Posterior cingulate gyrus (tissue), 11 donors: ENCODE data around the gene ZNF410.
"Not testable (repeated sequence)": the region's sequence is repeated elsewhere in the genome, so short reads cannot be mapped to it uniquely, and the experiment has no call there.

ENCODE experiments used
- DNase-seq, 10 donors: peaks; one replicate each; pipeline versions ENCODE4 v3.0.0 to v3.0.0-alpha.2; 2020 to 2021; ENCODE audit warnings: mixed read lengths in 3 of 10
- intact Hi-C: fragments of 100-400 bp; cut with DNase I; formaldehyde crosslinking; loops from one replicate; pipeline ENCODE4 v1.15.1; 2023

The ZNF410 gene

DNA sequence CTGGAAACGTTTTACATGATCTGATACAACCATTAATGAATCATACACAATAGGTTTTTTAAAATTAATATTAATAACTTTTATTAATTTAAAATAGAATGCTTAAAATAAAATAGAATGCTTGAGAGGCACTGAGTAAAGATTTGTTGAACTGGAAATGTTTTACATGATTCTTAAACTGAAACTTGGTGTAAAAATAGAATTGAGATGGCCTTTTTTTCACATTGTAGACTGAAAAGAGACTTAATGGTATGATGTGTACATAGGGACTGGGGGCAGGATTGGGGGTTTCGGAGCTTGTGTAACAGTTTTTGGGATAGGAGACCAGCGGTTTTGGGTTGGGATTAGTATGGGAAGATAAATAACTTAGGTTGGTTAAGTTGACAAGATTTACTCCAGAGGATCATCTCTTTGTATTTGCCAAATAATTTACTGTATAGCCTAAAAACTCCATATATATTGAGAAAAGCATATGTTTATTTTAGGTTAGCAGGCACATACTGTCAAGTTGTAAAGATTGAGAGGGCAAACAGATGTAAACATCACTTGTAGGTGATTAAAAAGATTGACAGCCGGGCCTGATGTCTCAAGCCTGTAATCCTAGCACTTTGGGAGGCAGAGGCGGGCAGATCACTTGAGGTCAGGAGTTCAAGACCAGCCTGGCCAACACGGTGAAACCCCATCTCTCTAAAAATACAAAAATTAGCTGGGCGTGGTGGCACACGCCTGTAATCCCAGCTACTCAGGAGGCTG, 2.0 kb upstream of the ZNF410 start:
- DNase-seq: no peak
- intact Hi-C loops: no loop called here

DNA sequence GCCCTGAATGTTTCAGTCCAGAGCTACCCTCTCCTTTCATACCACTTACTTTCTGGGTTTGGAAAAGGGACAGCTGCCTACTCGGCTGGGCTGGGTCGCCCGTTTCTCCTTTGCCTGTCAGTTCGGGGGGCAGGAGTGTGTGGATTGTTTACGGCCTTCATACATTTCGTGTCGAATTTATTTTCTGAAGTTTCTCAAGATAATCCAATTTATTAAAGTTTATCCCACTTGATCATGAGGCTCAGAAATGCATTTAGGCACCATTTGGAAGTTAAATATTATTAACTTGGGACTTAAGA, 608 bp downstream of the ZNF410 start:
- intact Hi-C loops: no loop called here
- DNase-seq: no peak

DNA sequence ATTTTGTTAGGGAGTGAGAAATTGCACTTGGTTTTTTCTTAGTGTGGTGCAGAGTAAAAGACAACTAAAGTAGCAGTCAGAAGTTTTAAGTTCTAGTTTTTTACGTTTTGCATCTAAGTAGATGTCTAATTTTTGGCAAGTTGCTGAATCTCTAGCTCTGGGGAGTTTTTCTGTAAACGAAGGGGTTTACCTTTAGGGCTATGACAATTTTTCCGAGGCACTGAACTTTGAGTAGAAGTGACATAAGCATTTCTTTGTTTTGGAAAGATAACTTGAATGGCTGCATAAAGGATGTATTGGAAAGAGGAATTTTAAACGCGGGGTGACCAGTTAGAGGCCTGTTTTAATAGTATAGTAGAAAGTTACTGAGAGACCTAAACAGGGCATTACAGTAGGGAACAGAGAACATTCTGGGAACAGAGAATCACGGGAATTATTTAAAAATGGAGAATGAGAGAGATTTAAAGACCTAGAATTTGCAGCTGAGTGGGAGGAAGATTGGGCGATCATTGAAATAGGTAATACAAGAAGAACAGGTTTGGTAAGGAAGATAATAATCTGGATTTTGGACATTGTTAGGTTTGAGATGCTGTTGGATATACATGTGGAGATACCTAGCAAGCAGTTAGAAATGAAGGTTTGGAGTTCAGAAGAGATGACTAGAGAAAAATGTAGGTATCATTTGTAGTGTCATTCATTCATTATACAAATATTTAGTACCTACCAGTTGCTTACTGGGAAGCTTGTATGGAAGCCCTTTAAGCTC, 1.2 kb downstream of the ZNF410 start:
- intact Hi-C loops: no loop called here
- no peak for DNase-seq

GRCh38 chr14:73888460-73888725, 1.7 kb downstream of the ZNF410 start:
- intact Hi-C loops: no loop called here
- DNase-seq: no peak

DNA sequence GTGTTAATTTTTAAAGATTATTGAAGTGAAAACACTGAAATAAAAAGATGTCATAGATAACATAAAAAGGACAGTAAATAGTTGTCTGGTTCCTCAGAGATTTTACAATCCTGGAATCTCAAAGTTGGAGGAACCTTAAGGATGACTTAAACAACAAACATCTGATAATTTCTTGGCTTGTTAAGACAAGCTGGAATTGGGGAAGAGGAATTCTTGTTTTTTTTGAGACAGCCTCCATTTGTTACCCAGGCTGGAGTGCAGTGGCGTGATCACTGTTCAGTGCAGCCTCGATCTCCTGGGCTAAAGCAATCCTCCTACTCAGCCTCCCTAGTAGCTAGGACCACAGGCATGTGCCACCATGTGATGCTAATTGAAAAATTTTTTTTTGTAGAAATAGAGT, 2.3 kb downstream of the ZNF410 start:
- intact Hi-C loops: no loop called here

GRCh38 chr14:73889376-73889775, 2.7 kb downstream of the ZNF410 start:
- intact Hi-C loops: no loop called here
- no peak for DNase-seq

More for the DNA sequence above, 2.3 kb downstream of the ZNF410 start:
- DNase-seq: no peak

GRCh38 chr14:73894180-73894687, 7.6 kb downstream of the ZNF410 start:
- intact Hi-C loops, DNase-seq: not testable (repeated sequence)

GRCh38 chr14:73895939-73896338, 9.3 kb downstream of the ZNF410 start:
- intact Hi-C loops: no loop called here
- DNase-seq: no peak

DNA sequence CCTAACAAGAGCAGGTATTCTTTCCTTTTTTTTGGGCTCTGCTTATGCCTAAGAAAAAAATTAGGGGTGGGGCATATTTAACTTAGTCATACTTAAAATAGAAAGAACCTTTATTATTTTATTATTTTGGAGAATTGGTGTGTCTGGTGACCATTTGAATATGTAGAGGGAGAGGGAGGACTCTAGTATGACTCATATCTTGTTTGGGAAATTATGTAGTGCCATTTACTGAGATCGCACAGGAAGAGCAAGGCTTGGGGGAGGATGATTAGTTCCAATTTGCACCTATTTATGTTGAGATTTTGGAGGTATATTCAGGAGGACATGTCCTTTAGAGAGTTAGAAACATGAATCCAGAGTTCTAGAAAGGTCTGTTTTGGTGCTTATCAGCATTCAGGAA, 9.9 kb downstream of the ZNF410 start:
- intact Hi-C loops: no loop called here

DNA sequence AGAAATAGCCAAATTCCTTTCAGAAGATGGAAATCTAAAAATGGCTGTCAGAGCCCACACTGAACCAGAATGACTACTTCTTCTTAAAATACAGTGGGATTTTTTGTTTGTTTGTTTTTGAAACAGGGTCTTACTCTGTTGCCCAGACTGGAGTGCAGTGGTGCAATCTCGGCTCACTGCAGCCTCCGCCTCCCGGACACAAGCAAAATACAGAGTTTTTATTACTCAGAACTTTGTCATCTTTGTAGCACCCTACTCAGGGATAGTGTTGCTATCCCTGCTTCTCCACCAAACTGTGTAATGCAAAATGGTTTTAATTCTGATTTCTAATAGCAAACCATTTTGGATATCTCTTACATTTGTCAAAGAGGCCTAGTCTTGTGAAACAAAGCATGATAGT, 16.4 kb downstream of the ZNF410 start:
- intact Hi-C loops: no loop called here
- DNase-seq: no peak

More for the DNA sequence above, 9.9 kb downstream of the ZNF410 start:
- DNase-seq: no peak

- DNase-seq: no peak
- intact Hi-C loops: no loop called here
Measured at GRCh38 chr14:73909681-73910080, 23.0 kb downstream of the ZNF410 start.

GRCh38 chr14:73913256-73913655, 26.6 kb downstream of the ZNF410 start:
- intact Hi-C loops: no loop called here
- no peak for DNase-seq

GRCh38 chr14:73916324-73916723, 29.7 kb downstream of the ZNF410 start:
- DNase-seq: no peak
- intact Hi-C loops: no loop called here

DNA sequence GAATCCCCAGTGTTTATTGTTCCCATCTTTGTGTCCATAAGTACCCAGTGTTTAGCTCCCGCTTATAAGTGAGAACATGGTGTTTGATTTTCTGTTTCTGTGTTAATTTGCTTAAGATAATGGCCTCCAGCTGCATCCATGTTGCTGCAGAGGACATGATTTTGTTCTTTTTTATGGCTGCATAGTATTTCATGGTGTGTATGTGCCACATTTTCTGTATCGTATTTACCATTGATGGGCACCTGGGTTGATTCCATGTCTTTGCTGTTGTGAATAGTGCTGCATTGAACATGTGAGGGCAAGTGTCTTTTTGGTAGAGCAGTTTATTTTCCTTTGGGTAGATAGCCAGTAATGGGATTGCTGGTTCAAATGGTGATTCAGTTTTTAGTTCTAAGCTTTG, 32.8 kb downstream of the ZNF410 start:
- intact Hi-C loops: not testable (repeated sequence)

GRCh38 chr14:73924337-73924736, 37.7 kb downstream of the ZNF410 start:
- no peak for DNase-seq
- intact Hi-C loops: no loop called here

More for the DNA sequence above, 32.8 kb downstream of the ZNF410 start:
- DNase-seq: not testable (repeated sequence)

DNA sequence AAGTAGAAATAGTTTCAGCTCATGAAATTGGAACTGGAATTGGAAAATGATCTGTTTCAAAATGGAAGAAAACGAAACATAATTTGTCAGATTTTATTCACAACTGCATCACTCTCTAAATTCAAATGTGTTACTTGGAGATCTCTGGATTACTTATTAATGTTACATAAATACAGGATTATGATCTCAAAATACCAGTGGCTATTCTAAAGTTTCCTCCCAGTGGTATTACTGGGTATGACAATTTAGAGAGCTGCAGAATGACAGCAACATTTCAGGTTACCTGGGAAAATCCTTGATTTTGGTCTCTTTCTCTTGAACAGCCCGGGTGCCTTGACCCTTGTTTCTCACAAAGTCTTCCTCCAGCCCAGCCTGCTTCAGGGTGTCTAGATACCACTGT, 49.0 kb downstream of the ZNF410 start:
- DNase-seq: no peak

GRCh38 chr14:73936548-73936947, 49.9 kb downstream of the ZNF410 start:
- intact Hi-C loops: no loop called here
- DNase-seq: no peak

More for the DNA sequence above, 49.0 kb downstream of the ZNF410 start:
- intact Hi-C loops: no loop called here

GRCh38 chr14:73937012-73937411, 50.4 kb downstream of the ZNF410 start:
- intact Hi-C loops: no loop called here
- no peak for DNase-seq

DNA sequence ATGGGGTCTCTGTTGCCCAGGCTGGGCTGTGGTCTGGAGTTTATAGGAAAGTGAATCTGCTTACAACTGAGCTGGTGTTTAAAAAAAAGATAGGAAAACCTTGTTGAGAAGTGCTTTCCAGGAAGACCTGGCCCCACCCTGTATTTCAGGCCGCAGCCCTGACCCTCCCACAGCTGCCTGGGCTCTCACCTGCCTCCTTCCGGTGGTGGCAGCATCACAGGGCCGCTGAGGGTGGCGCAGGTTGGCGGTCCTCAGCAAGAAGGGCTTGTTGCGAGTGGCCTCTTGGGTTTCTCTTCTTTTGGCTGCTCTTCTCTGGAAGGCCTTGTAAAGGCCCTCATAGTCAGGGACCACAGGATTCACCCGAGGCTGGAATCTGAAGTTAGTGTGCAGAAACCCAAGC, 55.5 kb downstream of the ZNF410 start:
- DNase-seq: no peak
- intact Hi-C loops: loop anchor here (10.0 kb wide), 1 partner anchor 227 kb away; the partner anchor contains the start of gene PNMA1

DNA sequence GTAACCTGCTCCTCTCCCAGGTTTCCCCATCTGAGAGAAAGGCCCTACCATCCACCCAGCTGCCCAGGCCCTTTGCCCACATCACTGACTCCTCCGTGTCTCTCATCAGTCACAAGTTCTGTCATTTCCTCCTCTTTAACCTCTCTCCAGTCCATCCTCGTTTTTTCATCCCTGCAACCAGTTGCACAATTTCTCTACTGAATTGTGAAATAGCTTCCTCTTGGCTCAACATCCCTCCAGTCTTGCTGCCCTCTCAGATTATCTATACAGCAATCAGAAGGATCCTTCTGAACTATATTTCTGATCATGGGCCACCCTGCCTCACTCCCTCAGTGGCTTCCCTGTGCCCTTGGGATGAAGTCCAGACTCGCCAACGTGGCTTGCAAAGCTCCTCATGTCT, 56.4 kb downstream of the ZNF410 start:
- intact Hi-C loops: loop anchor here (10.0 kb wide), 1 partner anchor 228 kb away; the partner anchor contains the start of gene PNMA1
- DNase-seq: no peak

- intact Hi-C loops: loop anchor here (10.0 kb wide), 1 partner anchor 230 kb away; the partner anchor contains the start of gene PNMA1
Measured at GRCh38 chr14:73944432-73945158, 57.9 kb downstream of the ZNF410 start.

More at GRCh38 chr14:73944432-73945158, 57.9 kb downstream of the ZNF410 start:
- no peak for DNase-seq
